ENCODE data around the gene PRKAG2. TPM values are rescaled to one million over a fixed set of nuclear protein-coding genes. Genes with fewer than 3 reads are reported as not detected.
A peak's percentile ranks its signal among the peaks of the same experiment; 100 is the strongest.
"Not testable (repeated sequence)": the region's sequence is repeated elsewhere in the genome, so short reads cannot be mapped to it uniquely, and the experiment has no call there.

Gene PRKAG2
- total RNA-seq, 2 donors from 2014 or later: 41.3 to 51.8 TPM

GRCh38 chr7:151801782-151802468 lies 75.0 kb downstream of the PRKAG2 start:
- H3K4me3 Mint-ChIP-seq: no peak overlapping the region
- no peaks in the 10 kb centered on the region for H3K27me3 Mint-ChIP-seq
- no peak for ATAC-seq
- no peak for DNase-seq
- no peak overlapping the region for H3K27ac Mint-ChIP-seq
- peaks cover 14% of the 10 kb centered on the region for H3K4me1 Mint-ChIP-seq
- H3K9me3 ChIP-seq (ENCODE audit: control insufficient read depth, low read length, poor library complexity, severe bottlenecking): no peaks in the 10 kb centered on the region
- peaks cover 2% of the 10 kb centered on the region for H3K36me3 Mint-ChIP-seq (ENCODE audit: low read depth)

GRCh38 chr7:151801291-151801690 lies 75.6 kb downstream of the PRKAG2 start:
- ATAC-seq (no peak), DNase-seq (no peak)
- Mint-ChIP-seq H3K27me3 (no peaks in the 10 kb centered on the region), H3K36me3 (ENCODE audit: low read depth) (peaks cover 2% of the 10 kb centered on the region), H3K4me3 (no peak overlapping the region), H3K4me1 (peaks cover 16% of the 10 kb centered on the region), H3K27ac (no peak overlapping the region)
- no peaks in the 10 kb centered on the region for H3K9me3 ChIP-seq (ENCODE audit: control insufficient read depth, low read length, poor library complexity, severe bottlenecking)

- H3K4me1 Mint-ChIP-seq: peaks cover 18% of the 10 kb centered on the region
- H3K9me3 ChIP-seq (ENCODE audit: control insufficient read depth, low read length, poor library complexity, severe bottlenecking): no peaks in the 10 kb centered on the region
- H3K36me3 Mint-ChIP-seq (ENCODE audit: low read depth): peaks cover 2% of the 10 kb centered on the region
- ATAC-seq: no peak
- H3K27ac Mint-ChIP-seq: peak overlapping the region; percentile 6
- H3K27me3 Mint-ChIP-seq: no peaks in the 10 kb centered on the region
- H3K4me3 Mint-ChIP-seq: no peak overlapping the region
- DNase-seq: no peak
Measured at GRCh38 chr7:151800861-151801260, 76.1 kb downstream of the PRKAG2 start.

DNA sequence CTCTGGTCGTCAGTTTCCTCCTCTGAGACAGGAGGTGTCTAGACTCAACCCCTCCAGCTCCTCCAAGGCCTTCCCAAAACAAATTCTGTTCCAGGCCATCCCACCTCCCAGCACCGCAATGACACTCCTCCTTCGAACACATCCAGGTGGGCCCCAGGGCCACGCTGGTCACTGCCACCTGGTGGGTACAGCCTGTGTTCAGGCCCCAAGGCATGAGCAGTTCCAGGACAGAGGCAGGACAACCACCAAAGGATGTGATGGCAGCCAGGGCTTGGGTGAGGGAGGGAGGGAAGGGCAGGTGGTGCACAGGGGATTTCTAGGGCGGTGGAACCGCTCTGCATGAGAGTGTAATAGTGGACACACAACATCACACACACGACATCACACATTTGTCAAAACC lies 76.5 kb downstream of the PRKAG2 start:
- Mint-ChIP-seq H3K4me1 (peaks cover 20% of the 10 kb centered on the region), H3K27me3 (no peaks in the 10 kb centered on the region), H3K27ac (no peak overlapping the region), H3K4me3 (no peak overlapping the region), H3K36me3 (ENCODE audit: low read depth) (peaks cover 2% of the 10 kb centered on the region)
- no peaks in the 10 kb centered on the region for H3K9me3 ChIP-seq (ENCODE audit: control insufficient read depth, low read length, poor library complexity, severe bottlenecking)
- ATAC-seq (no peak), DNase-seq (no peak)

DNA sequence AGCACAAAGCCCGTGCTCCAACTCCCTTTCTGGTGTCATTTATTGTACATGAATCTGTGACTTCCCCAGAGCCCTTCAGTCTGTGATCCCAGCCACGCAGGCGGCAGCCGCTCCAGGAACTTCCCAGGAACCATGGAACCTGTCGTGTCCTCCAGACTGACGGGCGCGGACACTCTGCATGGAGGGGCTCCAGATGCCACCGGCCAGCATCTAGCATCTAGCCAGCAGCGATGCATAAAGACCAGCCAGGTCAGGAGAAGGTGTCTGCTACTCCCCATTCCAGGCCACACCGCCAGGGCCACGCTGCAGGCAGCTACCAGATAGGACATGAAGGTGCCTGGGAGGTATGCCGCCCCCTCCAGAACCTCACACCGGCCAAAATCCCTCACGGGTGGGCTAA lies 77.4 kb downstream of the PRKAG2 start:
- no peak overlapping the region for H3K27ac Mint-ChIP-seq
- no peak for ATAC-seq
- no peaks in the 10 kb centered on the region for H3K9me3 ChIP-seq (ENCODE audit: control insufficient read depth, low read length, poor library complexity, severe bottlenecking)
- no peaks in the 10 kb centered on the region for H3K27me3 Mint-ChIP-seq
- H3K36me3 Mint-ChIP-seq (ENCODE audit: low read depth): no peaks in the 10 kb centered on the region
- H3K4me1 Mint-ChIP-seq: peaks cover 26% of the 10 kb centered on the region
- no peak for DNase-seq
- no peak overlapping the region for H3K4me3 Mint-ChIP-seq

DNA sequence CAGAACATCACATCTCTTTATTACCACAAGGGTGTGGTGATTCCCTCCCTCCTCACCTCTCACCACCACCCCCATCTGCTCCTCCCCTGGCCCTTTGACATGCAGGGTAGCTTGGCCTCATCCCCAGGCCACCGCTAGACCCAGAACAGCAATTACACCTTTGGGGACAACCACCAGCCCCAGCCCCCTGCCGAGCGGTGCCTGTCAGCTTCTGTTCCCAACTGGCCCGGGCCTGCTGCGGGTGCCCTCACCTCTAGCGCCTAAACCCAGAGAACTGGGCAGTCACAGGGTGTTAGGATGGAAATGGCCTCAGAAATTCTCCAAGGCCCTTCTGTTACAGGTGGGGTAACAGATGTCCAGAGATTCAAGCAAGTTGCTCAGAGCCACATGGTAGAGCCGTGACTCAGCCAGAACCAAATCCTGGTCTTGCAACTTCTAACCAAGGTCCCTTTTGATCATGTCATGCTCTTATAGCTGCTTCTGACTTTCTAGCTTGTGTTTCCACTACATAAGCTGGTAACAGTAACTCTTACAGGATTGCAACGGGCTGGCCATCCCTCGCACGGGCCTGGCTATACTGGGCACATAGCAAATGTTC lies 78.0 kb downstream of the PRKAG2 start:
- Mint-ChIP-seq H3K27ac (no peak overlapping the region), H3K4me1 (peaks cover 28% of the 10 kb centered on the region), H3K36me3 (ENCODE audit: low read depth) (no peaks in the 10 kb centered on the region), H3K27me3 (no peaks in the 10 kb centered on the region), H3K4me3 (no peak overlapping the region)
- DNase-seq (no peak), ATAC-seq (no peak)
- H3K9me3 ChIP-seq (ENCODE audit: control insufficient read depth, low read length, poor library complexity, severe bottlenecking): no peaks in the 10 kb centered on the region

DNA sequence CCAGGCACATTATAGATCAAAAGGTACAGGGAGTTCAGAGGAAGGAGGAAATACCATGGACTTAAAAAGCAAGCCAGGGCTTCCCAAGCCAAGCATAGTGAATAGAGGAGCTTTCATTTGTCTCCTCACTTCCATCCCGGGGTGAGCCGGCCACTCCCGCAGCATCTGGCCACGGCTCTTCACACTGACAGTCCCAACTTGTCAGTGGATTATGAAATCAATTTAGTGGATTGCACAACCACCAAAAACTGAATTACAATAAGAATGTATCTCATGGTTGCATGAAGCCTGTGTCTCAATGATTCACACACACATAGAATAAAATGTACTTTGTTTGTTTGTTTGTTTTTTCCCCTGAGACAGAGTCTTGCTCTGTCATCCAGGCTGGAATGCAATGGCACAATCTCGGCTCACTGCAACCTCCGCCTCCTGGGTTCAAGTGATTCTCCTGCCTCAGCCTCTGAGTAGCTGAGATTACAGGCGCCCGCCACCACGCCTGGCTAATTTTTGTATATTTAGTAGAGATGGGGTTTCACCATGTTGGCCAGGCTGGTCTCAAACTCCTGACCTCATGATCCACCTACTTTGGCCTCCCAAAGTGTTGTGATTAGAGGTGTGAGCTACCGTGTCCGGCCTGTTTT lies 79.1 kb downstream of the PRKAG2 start:
- ATAC-seq; H3K27me3 Mint-ChIP-seq; DNase-seq; H3K36me3 Mint-ChIP-seq (ENCODE audit: low read depth); H3K4me3 Mint-ChIP-seq; H3K9me3 ChIP-seq (ENCODE audit: control insufficient read depth, low read length, poor library complexity, severe bottlenecking): not testable (repeated sequence)
- peak overlapping the region; percentile 65 for H3K27ac Mint-ChIP-seq
- H3K4me1 Mint-ChIP-seq: peaks cover 28% of the 10 kb centered on the region

DNA sequence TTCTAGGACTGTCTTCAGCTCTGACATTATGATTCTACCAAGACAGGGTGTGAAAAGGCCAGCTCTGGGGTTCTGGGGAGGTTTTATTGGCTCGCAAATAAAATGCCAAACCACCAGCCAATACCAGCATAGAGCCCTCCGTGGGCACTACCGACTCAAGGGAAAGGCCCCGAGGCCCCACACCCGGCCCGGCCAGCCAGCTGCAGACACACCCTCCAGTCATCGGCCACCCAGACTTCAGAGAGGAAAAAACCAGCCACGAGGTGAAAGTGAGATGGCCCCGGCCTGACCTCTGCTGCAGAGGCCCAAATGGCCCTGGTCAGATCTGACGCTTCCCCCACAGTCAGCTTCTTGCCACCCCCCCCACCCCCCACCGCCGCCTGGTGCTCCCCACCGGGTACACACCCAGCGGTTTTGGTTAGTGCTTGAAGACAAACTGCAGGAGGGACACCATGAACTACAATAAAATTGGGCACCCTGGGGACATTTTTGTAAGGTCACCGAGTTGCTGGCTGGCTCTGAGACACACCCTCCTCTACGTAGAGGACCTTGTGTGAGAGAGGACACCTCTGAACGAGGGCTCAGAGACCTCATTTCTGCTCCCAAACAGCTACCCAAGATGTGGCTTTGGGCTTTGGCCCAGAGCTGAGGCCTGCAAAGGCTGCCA lies 79.9 kb downstream of the PRKAG2 start:
- Mint-ChIP-seq H3K27me3 (no peaks in the 10 kb centered on the region), H3K36me3 (ENCODE audit: low read depth) (no peaks in the 10 kb centered on the region), H3K27ac (peak overlapping the region; percentile 84), H3K4me1 (peaks cover 26% of the 10 kb centered on the region), H3K4me3 (no peak overlapping the region)
- no peaks in the 10 kb centered on the region for H3K9me3 ChIP-seq (ENCODE audit: control insufficient read depth, low read length, poor library complexity, severe bottlenecking)
- no peak for ATAC-seq
- no peak for DNase-seq

DNA sequence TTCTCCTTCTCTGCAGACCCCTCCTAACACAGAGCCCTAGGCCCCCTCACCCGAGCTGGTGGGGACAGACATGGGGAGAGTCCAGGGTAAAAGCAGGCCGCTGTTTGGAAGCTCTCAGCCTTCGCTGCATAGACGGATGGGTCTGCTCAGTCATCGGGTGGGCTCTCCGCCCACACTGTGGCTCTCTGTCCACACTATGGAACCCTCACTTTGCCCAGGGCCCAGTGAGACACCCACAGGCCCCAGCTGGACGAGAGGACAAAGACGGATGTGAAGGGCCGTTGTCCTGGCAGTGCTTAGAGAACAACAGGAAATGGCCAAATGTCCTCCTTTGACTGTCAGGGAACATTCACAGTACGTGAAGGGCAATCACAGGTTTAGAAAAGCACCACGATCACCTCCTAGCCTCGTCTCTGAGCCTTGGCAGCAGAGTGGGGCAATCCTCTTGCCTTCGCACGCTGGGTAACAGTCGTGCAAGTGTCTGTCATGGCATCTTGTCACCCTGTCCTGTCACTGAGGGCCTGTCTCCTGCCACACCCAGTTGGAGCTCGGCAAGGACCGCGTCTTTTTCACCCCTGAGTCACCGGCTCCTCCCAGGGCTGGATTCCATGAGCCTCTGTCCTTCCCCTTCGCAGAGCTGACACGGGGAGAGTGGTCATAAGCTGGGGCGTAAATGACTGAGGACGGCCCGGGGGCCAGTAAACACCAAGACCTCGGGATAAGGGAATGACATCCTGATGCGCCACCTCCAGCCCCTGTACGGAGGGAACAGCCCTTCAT lies 80.6 kb downstream of the PRKAG2 start:
- no peak for ATAC-seq
- no peaks in the 10 kb centered on the region for H3K27me3 Mint-ChIP-seq
- peaks cover 29% of the 10 kb centered on the region for H3K4me1 Mint-ChIP-seq
- no peak overlapping the region for H3K4me3 Mint-ChIP-seq
- no peak for DNase-seq
- H3K36me3 Mint-ChIP-seq (ENCODE audit: low read depth): no peaks in the 10 kb centered on the region
- H3K9me3 ChIP-seq (ENCODE audit: control insufficient read depth, low read length, poor library complexity, severe bottlenecking): no peaks in the 10 kb centered on the region
- peak overlapping the region; percentile 84 for H3K27ac Mint-ChIP-seq

DNA sequence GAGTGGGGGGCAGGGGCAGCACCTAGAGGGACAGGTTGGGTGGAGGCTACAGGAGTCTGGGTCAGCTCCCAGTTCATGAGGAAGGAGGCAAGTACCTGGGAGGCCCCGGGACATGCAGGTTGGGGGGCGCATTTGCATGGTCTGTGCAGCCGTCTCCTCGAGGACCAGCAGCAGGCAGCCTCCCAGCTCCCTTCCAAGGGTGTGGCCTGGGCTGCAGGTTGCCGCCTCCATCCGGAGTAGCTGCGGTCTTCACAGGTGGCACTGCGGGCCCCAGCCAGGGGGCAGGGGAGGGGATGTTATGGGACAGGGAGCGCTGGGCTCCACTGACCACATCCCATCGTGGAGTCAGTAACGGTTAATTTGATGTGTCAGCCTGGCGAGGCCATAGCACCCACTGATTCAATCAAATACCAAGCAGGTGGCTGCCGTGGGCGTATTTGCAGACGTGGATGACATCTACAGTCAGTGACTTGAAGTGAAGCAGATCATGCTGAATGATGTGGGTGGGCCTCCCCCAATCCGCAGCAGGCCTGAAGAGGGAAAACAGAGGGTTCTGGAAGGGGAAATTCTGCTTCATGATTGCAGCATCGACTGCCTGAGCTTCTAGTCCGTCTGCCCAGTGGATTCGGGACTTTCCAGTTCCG lies 81.6 kb downstream of the PRKAG2 start:
- Mint-ChIP-seq H3K4me1 (peaks cover 31% of the 10 kb centered on the region), H3K4me3 (peak overlapping the region; percentile 76), H3K27me3 (no peaks in the 10 kb centered on the region), H3K36me3 (ENCODE audit: low read depth) (no peaks in the 10 kb centered on the region), H3K27ac (peak overlapping the region; percentile 84)
- DNase-seq (peak in 2 of 3 donors; percentile 33 to 38), ATAC-seq (peak; percentile 93)
- no peaks in the 10 kb centered on the region for H3K9me3 ChIP-seq (ENCODE audit: control insufficient read depth, low read length, poor library complexity, severe bottlenecking)

DNA sequence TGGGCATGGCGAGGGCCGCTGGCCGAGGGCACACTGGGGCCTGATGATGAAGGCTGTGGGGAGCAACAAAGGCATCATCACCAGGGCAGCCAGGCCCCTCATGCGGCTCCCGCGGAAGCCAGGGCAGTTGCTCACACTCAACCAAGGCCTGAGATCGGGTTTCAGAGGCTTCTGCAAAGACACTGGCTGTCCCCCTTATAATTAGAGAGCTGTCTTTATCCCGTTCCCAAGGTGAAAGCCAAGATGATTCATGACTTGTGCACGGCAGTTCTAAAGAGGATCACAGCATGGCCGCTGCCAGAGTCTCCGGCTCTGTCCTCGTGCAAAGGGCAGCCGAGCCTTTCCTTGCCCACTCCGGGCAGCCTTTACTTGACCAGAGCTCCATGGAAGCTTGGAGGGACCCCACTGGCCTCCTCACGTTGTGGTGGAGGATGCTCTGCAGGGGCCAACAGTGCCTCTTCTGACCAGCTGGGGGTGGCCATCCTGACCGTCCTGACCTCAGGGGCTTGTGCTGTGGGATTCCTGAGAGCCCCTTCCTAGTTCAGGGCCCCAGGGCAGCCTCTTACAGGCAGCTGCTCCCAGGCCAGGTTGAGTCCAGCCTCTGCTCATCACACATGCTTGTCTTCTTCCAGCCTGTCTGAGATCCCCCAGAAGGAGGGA lies 82.3 kb downstream of the PRKAG2 start:
- Mint-ChIP-seq H3K27me3 (no peaks in the 10 kb centered on the region), H3K36me3 (ENCODE audit: low read depth) (peaks cover 2% of the 10 kb centered on the region), H3K4me3 (peak overlapping the region; percentile 76), H3K27ac (peak overlapping the region; percentile 51), H3K4me1 (peaks cover 36% of the 10 kb centered on the region)
- no peak for DNase-seq
- ATAC-seq: no peak
- H3K9me3 ChIP-seq (ENCODE audit: control insufficient read depth, low read length, poor library complexity, severe bottlenecking): no peaks in the 10 kb centered on the region

- ATAC-seq (no peak), DNase-seq (no peak)
- no peaks in the 10 kb centered on the region for H3K9me3 ChIP-seq (ENCODE audit: control insufficient read depth, low read length, poor library complexity, severe bottlenecking)
- peaks cover 39% of the 10 kb centered on the region for H3K4me1 Mint-ChIP-seq
- peaks cover 2% of the 10 kb centered on the region for H3K36me3 Mint-ChIP-seq (ENCODE audit: low read depth)
- H3K27ac Mint-ChIP-seq: peak overlapping the region; percentile 19
- no peak overlapping the region for H3K4me3 Mint-ChIP-seq
- no peaks in the 10 kb centered on the region for H3K27me3 Mint-ChIP-seq
Measured at GRCh38 chr7:151793991-151794507, 82.9 kb downstream of the PRKAG2 start.

Measured in T-helper 17 cell (primary cell).